Stimulated activated CD8-positive, alpha-beta memory T cell treated with anti-CD3 and anti-CD28 coated beads, Interleukin-7, amount 100 ng/mL, for 4 hours (primary cell): Measurements from ENCODE around the gene PITPNC1.
"Not testable (repeated sequence)": the region's sequence is repeated elsewhere in the genome, so short reads cannot be mapped to it uniquely, and the experiment has no call there.

Experiments
- DNase-seq, 2 donors: peaks; one replicate each; pipeline ENCODE4 v3.0.0-alpha.2; 2020; ENCODE audit warnings: low read depth in 2 of 2

PITPNC1 gene

GRCh38 chr17:67400193-67400592, 23.1 kb downstream of the PITPNC1 start:
- no peak for DNase-seq

GRCh38 chr17:67401106-67401505, 24.0 kb downstream of the PITPNC1 start:
- no peak for DNase-seq

GRCh38 chr17:67401598-67402504, 24.8 kb downstream of the PITPNC1 start:
- DNase-seq, result peak in 1 of 2 donors; percentile 12

- no peak for DNase-seq
Measured at GRCh38 chr17:67403065-67403464, 26.0 kb downstream of the PITPNC1 start.

GRCh38 chr17:67403483-67403882, 26.4 kb downstream of the PITPNC1 start:
- DNase-seq, result no peak

- not testable (repeated sequence) for DNase-seq
Measured at GRCh38 chr17:67408455-67408830, 31.4 kb downstream of the PITPNC1 start.

GRCh38 chr17:67411397-67411796, 34.3 kb downstream of the PITPNC1 start:
- DNase-seq, result no peak

- DNase-seq, result no peak
Measured at GRCh38 chr17:67412032-67412431, 35.0 kb downstream of the PITPNC1 start.

GRCh38 chr17:67412941-67413340, 35.9 kb downstream of the PITPNC1 start:
- no peak for DNase-seq

GRCh38 chr17:67413388-67413787, 36.3 kb downstream of the PITPNC1 start:
- DNase-seq, result no peak

GRCh38 chr17:67414130-67414529, 37.0 kb downstream of the PITPNC1 start:
- no peak for DNase-seq

- no peak for DNase-seq
Measured at GRCh38 chr17:67414559-67414958, 37.5 kb downstream of the PITPNC1 start.

GRCh38 chr17:67415291-67415690, 38.2 kb downstream of the PITPNC1 start:
- no peak for DNase-seq

GRCh38 chr17:67417507-67417906, 40.4 kb downstream of the PITPNC1 start:
- no peak for DNase-seq

GRCh38 chr17:67420994-67421393, 43.9 kb downstream of the PITPNC1 start:
- no peak for DNase-seq

- DNase-seq, result peak; percentile 38 to 59
Measured at GRCh38 chr17:67421869-67422273, 44.8 kb downstream of the PITPNC1 start.

GRCh38 chr17:67422296-67422695, 45.2 kb downstream of the PITPNC1 start:
- peak in 1 of 2 donors; percentile 29 for DNase-seq

GRCh38 chr17:67422897-67423296, 45.8 kb downstream of the PITPNC1 start:
- no peak for DNase-seq

- no peak for DNase-seq
Measured at GRCh38 chr17:67425571-67426160, 48.6 kb downstream of the PITPNC1 start.

GRCh38 chr17:67427424-67427823, 50.3 kb downstream of the PITPNC1 start:
- no peak for DNase-seq

GRCh38 chr17:67430515-67430914, 53.4 kb downstream of the PITPNC1 start:
- DNase-seq, result not testable (repeated sequence)

GRCh38 chr17:67431249-67432015, 54.4 kb downstream of the PITPNC1 start:
- no peak for DNase-seq
